ENCODE measurements around the gene GSN. TPM values are rescaled to one million over a fixed set of nuclear protein-coding genes. Genes with fewer than 3 reads are reported as not detected.
A peak's percentile ranks its signal among the peaks of the same experiment; 100 is the strongest.

GSN gene
- total and polyA plus RNA-seq, 9 of the 15 experiments (the other 6 are each of a cell fraction or from before 2014, with no cell fraction given): 0.39 to 16.6 (median 8.2) TPM

GRCh38 chr9:121359351-121360294 lies 91.7 kb downstream of the GSN start (continued):
- no peak for TF ChIP-seq ZBTB40 (IDR thresholded peaks at IDR 0.05)
- TF ChIP-seq ZBTB40 (CRISPR knock-in tag; IDR thresholded peaks at IDR 0.05): no peak
- peak; percentile 81 for TF ChIP-seq ZNF316 (IDR thresholded peaks at IDR 0.05)
- TF ChIP-seq SIN3A (IDR thresholded peaks at IDR 0.05; ENCODE audit: borderline replicate concordance in 2 of 2, control insufficient read depth in 1 of 2, low read depth in 2 of 2, low read length in 2 of 2): no peak
- peak; percentile 39; the same call in 1 of the 2 replicates for TF ChIP-seq MEF2A (IDR thresholded peaks at IDR 0.05; ENCODE audit: control insufficient read depth, low read depth, low read length)
- no peak for TF ChIP-seq CBX5 (IDR thresholded peaks at IDR 0.05; ENCODE audit: borderline replicate concordance, low read depth)
- peak; percentile 63; the same call in 1 of the 2 replicates for TF ChIP-seq TRIM28 (IDR thresholded peaks at IDR 0.05)
- TF ChIP-seq ETV1 (tag; conservative IDR thresholded peaks at IDR 0.05; ENCODE audit: low read depth): no peak
- no peak for TF ChIP-seq CSDE1 (IDR thresholded peaks at IDR 0.05)
- TF ChIP-seq MCM7 (IDR thresholded peaks at IDR 0.05): no peak
- no peak for TF ChIP-seq CBFB (CRISPR knock-in tag; IDR thresholded peaks at IDR 0.05)
- TF ChIP-seq ZNF707 (CRISPR knock-in tag; conservative IDR thresholded peaks at IDR 0.05): no peak
- no peak for TF ChIP-seq HOXB6 (CRISPR knock-in tag; IDR thresholded peaks at IDR 0.05; ENCODE audit: borderline replicate concordance)
- no peak for TF ChIP-seq PATZ1 (CRISPR knock-in tag; IDR thresholded peaks at IDR 0.05; ENCODE audit: borderline replicate concordance)
- no peak for TF ChIP-seq GABPB2 (CRISPR knock-in tag; conservative IDR thresholded peaks at IDR 0.05)
- no peak for TF ChIP-seq ZNF436 (CRISPR knock-in tag; IDR thresholded peaks at IDR 0.05)
- no peak for TF ChIP-seq KAT2B (IDR thresholded peaks at IDR 0.05; ENCODE audit: low read depth, low read length)

Measured in K562 (cell line).